ENCODE results near the gene GARNL3.

Gene GARNL3

DNA sequence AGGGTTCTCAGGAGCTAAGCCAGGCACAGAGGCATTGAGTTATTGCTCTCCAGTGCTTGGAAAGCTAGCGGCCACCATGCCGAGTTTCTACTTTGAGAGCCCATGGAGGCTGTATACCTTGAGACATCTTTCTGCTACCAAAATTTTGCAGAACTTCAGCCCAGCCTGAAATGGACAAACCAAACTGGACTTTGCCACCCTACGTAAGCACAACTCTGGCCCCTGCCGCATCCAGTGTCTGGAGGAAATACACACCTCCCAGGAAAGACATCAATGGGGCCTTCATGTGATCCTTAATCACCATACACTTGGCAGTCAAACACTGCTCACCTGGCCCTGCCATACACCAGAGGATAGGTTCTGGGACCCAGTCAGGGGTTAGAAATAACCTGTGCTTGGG lies 27.8 kb downstream of the GARNL3 start:
- Histone ChIP-seq H2BK120ac (ENCODE audit: low read depth, low read length) (no peak overlapping the region), H3K27ac (ENCODE audit: low read depth, low read length) (no peak overlapping the region), H2BK15ac (replicated peaks; ENCODE audit: low read depth) (no peak overlapping the region), H3K4me3 (ENCODE audit: low read length) (no peak overlapping the region), H3K4me1 (ENCODE audit: control insufficient read depth, low read depth, low read length) (no peaks in the 10 kb centered on the region), H3K79me2 (ENCODE audit: control insufficient read depth, insufficient read depth, low read length) (no peaks in the 10 kb centered on the region), H3K4ac (ENCODE audit: low read depth, low read length) (no peak overlapping the region), H3K18ac (ENCODE audit: low read length) (no peak overlapping the region), H3K79me1 (ENCODE audit: low read length) (no peaks in the 10 kb centered on the region), H3K27me3 (ENCODE audit: insufficient read depth, low read length, poor library complexity) (no peaks in the 10 kb centered on the region), H3K56ac (ENCODE audit: low read length) (no peak overlapping the region), H3K4me2 (ENCODE audit: low read length) (no peak overlapping the region), H4K5ac (ENCODE audit: low read length) (no peak overlapping the region), H2BK5ac (ENCODE audit: low read length) (no peak overlapping the region), H4K8ac (ENCODE audit: low read depth, low read length) (no peak overlapping the region), H2AK5ac (ENCODE audit: low read length) (no peak overlapping the region), H3K23ac (ENCODE audit: low read length) (no peak overlapping the region), H3K9ac (ENCODE audit: low read length) (no peak overlapping the region), H3K36me3 (ENCODE audit: control insufficient read depth, insufficient read depth, low read length) (no peaks in the 10 kb centered on the region)
- no CpG with 5 or more reads among the region's 4 CpGs for WGBS (ENCODE audit: extremely low coverage, insufficient coverage, low lambda C conversion rate)
- DNase-seq, result no peak

DNA sequence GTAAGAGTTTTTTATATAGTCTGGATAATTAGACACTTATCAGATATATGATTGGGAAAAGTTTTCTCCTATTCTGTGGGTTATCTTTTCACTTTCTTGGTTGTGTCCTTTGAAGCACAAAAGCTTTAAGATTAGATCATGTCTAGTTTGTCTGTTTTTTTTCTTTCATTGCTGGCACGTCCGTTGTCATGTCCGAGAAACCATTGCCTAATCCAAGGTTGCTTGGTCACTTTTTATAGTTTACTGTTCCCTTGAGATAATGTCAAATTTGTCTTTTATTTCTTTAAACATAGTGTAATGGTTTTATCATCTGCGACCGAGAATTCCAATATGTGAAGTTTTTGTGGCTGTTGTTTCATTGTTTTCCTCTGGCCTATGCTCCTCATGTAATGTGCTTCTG lies 28.8 kb downstream of the GARNL3 start:
- no peak overlapping the region for H3K27ac ChIP-seq (ENCODE audit: low read depth, low read length)
- H3K4ac ChIP-seq (ENCODE audit: low read depth, low read length), result no peak overlapping the region
- no peak for DNase-seq
- no peak overlapping the region for H2AK5ac ChIP-seq (ENCODE audit: low read length)
- H2BK120ac ChIP-seq (ENCODE audit: low read depth, low read length), result no peak overlapping the region
- no peaks in the 10 kb centered on the region for H3K4me1 ChIP-seq (ENCODE audit: control insufficient read depth, low read depth, low read length)
- H3K18ac ChIP-seq (ENCODE audit: low read length), result no peak overlapping the region
- no peaks in the 10 kb centered on the region for H3K79me2 ChIP-seq (ENCODE audit: control insufficient read depth, insufficient read depth, low read length)
- H4K5ac ChIP-seq (ENCODE audit: low read length), result no peak overlapping the region
- H3K27me3 ChIP-seq (ENCODE audit: insufficient read depth, low read length, poor library complexity), result no peaks in the 10 kb centered on the region
- H2BK15ac ChIP-seq (replicated peaks; ENCODE audit: low read depth), result no peak overlapping the region
- no peak overlapping the region for H3K4me2 ChIP-seq (ENCODE audit: low read length)
- H3K56ac ChIP-seq (ENCODE audit: low read length), result no peak overlapping the region
- H4K8ac ChIP-seq (ENCODE audit: low read depth, low read length), result no peak overlapping the region
- H3K9ac ChIP-seq (ENCODE audit: low read length), result no peak overlapping the region
- no CpG with 5 or more reads among the region's 5 CpGs for WGBS (ENCODE audit: extremely low coverage, insufficient coverage, low lambda C conversion rate)
- no peak overlapping the region for H2BK5ac ChIP-seq (ENCODE audit: low read length)
- H3K23ac ChIP-seq (ENCODE audit: low read length), result no peak overlapping the region
- H3K79me1 ChIP-seq (ENCODE audit: low read length), result no peaks in the 10 kb centered on the region
- H3K36me3 ChIP-seq (ENCODE audit: control insufficient read depth, insufficient read depth, low read length), result no peaks in the 10 kb centered on the region
- H3K4me3 ChIP-seq (ENCODE audit: low read length), result no peak overlapping the region

GRCh38 chr9:127293767-127294166 lies 29.2 kb downstream of the GARNL3 start:
- H3K23ac ChIP-seq (ENCODE audit: low read length), result no peak overlapping the region
- H3K36me3 ChIP-seq (ENCODE audit: control insufficient read depth, insufficient read depth, low read length), result no peaks in the 10 kb centered on the region
- no peak overlapping the region for H2BK15ac ChIP-seq (replicated peaks; ENCODE audit: low read depth)
- H4K5ac ChIP-seq (ENCODE audit: low read length), result no peak overlapping the region
- H3K4me2 ChIP-seq (ENCODE audit: low read length), result no peak overlapping the region
- no peak overlapping the region for H3K4me3 ChIP-seq (ENCODE audit: low read length)
- H4K8ac ChIP-seq (ENCODE audit: low read depth, low read length), result no peak overlapping the region
- H3K27ac ChIP-seq (ENCODE audit: low read depth, low read length), result no peak overlapping the region
- H2AK5ac ChIP-seq (ENCODE audit: low read length), result no peak overlapping the region
- no peak overlapping the region for H2BK120ac ChIP-seq (ENCODE audit: low read depth, low read length)
- WGBS (ENCODE audit: extremely low coverage, insufficient coverage, low lambda C conversion rate), result no CpG with 5 or more reads among the region's 1 CpG
- no peaks in the 10 kb centered on the region for H3K4me1 ChIP-seq (ENCODE audit: control insufficient read depth, low read depth, low read length)
- H3K79me2 ChIP-seq (ENCODE audit: control insufficient read depth, insufficient read depth, low read length), result no peaks in the 10 kb centered on the region
- no peaks in the 10 kb centered on the region for H3K79me1 ChIP-seq (ENCODE audit: low read length)
- DNase-seq, result no peak
- no peak overlapping the region for H3K56ac ChIP-seq (ENCODE audit: low read length)
- H3K27me3 ChIP-seq (ENCODE audit: insufficient read depth, low read length, poor library complexity), result no peaks in the 10 kb centered on the region
- H2BK5ac ChIP-seq (ENCODE audit: low read length), result no peak overlapping the region
- no peak overlapping the region for H3K18ac ChIP-seq (ENCODE audit: low read length)
- H3K4ac ChIP-seq (ENCODE audit: low read depth, low read length), result no peak overlapping the region
- H3K9ac ChIP-seq (ENCODE audit: low read length), result no peak overlapping the region

- no peaks in the 10 kb centered on the region for H3K79me1 ChIP-seq (ENCODE audit: low read length)
- no peak overlapping the region for H3K4me2 ChIP-seq (ENCODE audit: low read length)
- no peak overlapping the region for H3K9ac ChIP-seq (ENCODE audit: low read length)
- H3K79me2 ChIP-seq (ENCODE audit: control insufficient read depth, insufficient read depth, low read length), result no peaks in the 10 kb centered on the region
- no peaks in the 10 kb centered on the region for H3K27me3 ChIP-seq (ENCODE audit: insufficient read depth, low read length, poor library complexity)
- no peak overlapping the region for H3K56ac ChIP-seq (ENCODE audit: low read length)
- no peak overlapping the region for H4K5ac ChIP-seq (ENCODE audit: low read length)
- no peak for DNase-seq
- no peak overlapping the region for H2BK5ac ChIP-seq (ENCODE audit: low read length)
- H3K23ac ChIP-seq (ENCODE audit: low read length), result no peak overlapping the region
- H2BK15ac ChIP-seq (replicated peaks; ENCODE audit: low read depth), result no peak overlapping the region
- H3K27ac ChIP-seq (ENCODE audit: low read depth, low read length), result no peak overlapping the region
- H4K8ac ChIP-seq (ENCODE audit: low read depth, low read length), result no peak overlapping the region
- no peak overlapping the region for H3K4me3 ChIP-seq (ENCODE audit: low read length)
- H2AK5ac ChIP-seq (ENCODE audit: low read length), result no peak overlapping the region
- no peaks in the 10 kb centered on the region for H3K4me1 ChIP-seq (ENCODE audit: control insufficient read depth, low read depth, low read length)
- no peak overlapping the region for H2BK120ac ChIP-seq (ENCODE audit: low read depth, low read length)
- no peak overlapping the region for H3K4ac ChIP-seq (ENCODE audit: low read depth, low read length)
- no CpG with 5 or more reads among the region's 1 CpG for WGBS (ENCODE audit: extremely low coverage, insufficient coverage, low lambda C conversion rate)
- no peaks in the 10 kb centered on the region for H3K36me3 ChIP-seq (ENCODE audit: control insufficient read depth, insufficient read depth, low read length)
- H3K18ac ChIP-seq (ENCODE audit: low read length), result no peak overlapping the region
Observed at GRCh38 chr9:127295005-127295404, 30.4 kb downstream of the GARNL3 start.

DNA sequence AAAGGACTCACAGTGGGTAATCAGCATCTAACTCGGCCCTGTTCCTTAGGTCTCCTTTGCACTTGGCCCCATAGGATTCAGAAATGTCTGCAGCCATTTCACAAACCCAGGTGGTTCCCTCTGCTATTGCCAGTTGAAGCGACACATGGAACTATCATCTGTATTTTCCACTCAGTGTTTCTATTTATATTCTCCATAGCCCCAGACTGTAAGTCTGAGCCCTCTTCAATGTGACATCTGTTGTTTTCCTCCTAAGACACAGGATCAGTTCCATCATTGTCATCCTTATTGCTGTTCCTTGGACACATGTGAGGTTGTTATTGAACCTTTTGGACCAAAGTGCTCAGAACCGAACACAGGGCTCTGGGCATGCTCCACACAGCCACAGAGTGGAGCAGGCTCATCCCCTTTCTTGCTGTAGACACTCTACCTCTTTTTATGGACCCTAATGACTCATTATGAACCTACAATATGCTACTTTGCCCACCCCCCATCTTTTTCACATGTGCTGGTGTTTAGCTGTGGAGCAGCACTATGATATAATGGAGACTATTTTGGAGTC lies 36.4 kb downstream of the GARNL3 start:
- no peak overlapping the region for H3K4ac ChIP-seq (ENCODE audit: low read depth, low read length)
- no CpG with 5 or more reads among the region's 3 CpGs for WGBS (ENCODE audit: extremely low coverage, insufficient coverage, low lambda C conversion rate)
- no peak overlapping the region for H4K8ac ChIP-seq (ENCODE audit: low read depth, low read length)
- no peaks in the 10 kb centered on the region for H3K36me3 ChIP-seq (ENCODE audit: control insufficient read depth, insufficient read depth, low read length)
- H2BK15ac ChIP-seq (replicated peaks; ENCODE audit: low read depth), result no peak overlapping the region
- no peak overlapping the region for H2AK5ac ChIP-seq (ENCODE audit: low read length)
- no peak overlapping the region for H3K27ac ChIP-seq (ENCODE audit: low read depth, low read length)
- H2BK120ac ChIP-seq (ENCODE audit: low read depth, low read length), result no peak overlapping the region
- no peaks in the 10 kb centered on the region for H3K79me2 ChIP-seq (ENCODE audit: control insufficient read depth, insufficient read depth, low read length)
- no peak overlapping the region for H3K9ac ChIP-seq (ENCODE audit: low read length)
- H3K4me1 ChIP-seq (ENCODE audit: control insufficient read depth, low read depth, low read length), result no peaks in the 10 kb centered on the region
- no peak overlapping the region for H3K4me2 ChIP-seq (ENCODE audit: low read length)
- DNase-seq, result no peak
- H4K5ac ChIP-seq (ENCODE audit: low read length), result no peak overlapping the region
- no peaks in the 10 kb centered on the region for H3K79me1 ChIP-seq (ENCODE audit: low read length)
- H3K27me3 ChIP-seq (ENCODE audit: insufficient read depth, low read length, poor library complexity), result no peaks in the 10 kb centered on the region
- H3K23ac ChIP-seq (ENCODE audit: low read length), result no peak overlapping the region
- H3K18ac ChIP-seq (ENCODE audit: low read length), result no peak overlapping the region
- H3K56ac ChIP-seq (ENCODE audit: low read length), result no peak overlapping the region
- H2BK5ac ChIP-seq (ENCODE audit: low read length), result no peak overlapping the region
- H3K4me3 ChIP-seq (ENCODE audit: low read length), result no peak overlapping the region

GRCh38 chr9:127303830-127304229 lies 39.3 kb downstream of the GARNL3 start:
- Histone ChIP-seq H3K4me2 (ENCODE audit: low read length) (no peak overlapping the region), H3K79me1 (ENCODE audit: low read length) (no peaks in the 10 kb centered on the region), H4K8ac (ENCODE audit: low read depth, low read length) (no peak overlapping the region), H3K27me3 (ENCODE audit: insufficient read depth, low read length, poor library complexity) (no peaks in the 10 kb centered on the region), H3K9ac (ENCODE audit: low read length) (no peak overlapping the region), H3K79me2 (ENCODE audit: control insufficient read depth, insufficient read depth, low read length) (no peaks in the 10 kb centered on the region), H2BK5ac (ENCODE audit: low read length) (no peak overlapping the region), H2AK5ac (ENCODE audit: low read length) (no peak overlapping the region), H3K36me3 (ENCODE audit: control insufficient read depth, insufficient read depth, low read length) (no peaks in the 10 kb centered on the region), H3K4ac (ENCODE audit: low read depth, low read length) (no peak overlapping the region), H3K27ac (ENCODE audit: low read depth, low read length) (no peak overlapping the region), H3K23ac (ENCODE audit: low read length) (no peak overlapping the region), H3K4me1 (ENCODE audit: control insufficient read depth, low read depth, low read length) (no peaks in the 10 kb centered on the region), H3K18ac (ENCODE audit: low read length) (no peak overlapping the region), H2BK15ac (replicated peaks; ENCODE audit: low read depth) (no peak overlapping the region), H3K56ac (ENCODE audit: low read length) (no peak overlapping the region), H4K5ac (ENCODE audit: low read length) (no peak overlapping the region), H2BK120ac (ENCODE audit: low read depth, low read length) (no peak overlapping the region), H3K4me3 (ENCODE audit: low read length) (no peak overlapping the region)
- no CpG with 5 or more reads among the region's 1 CpG for WGBS (ENCODE audit: extremely low coverage, insufficient coverage, low lambda C conversion rate)
- DNase-seq, result no peak
